Stimulated activated CD8-positive, alpha-beta memory T cell treated with anti-CD3 and anti-CD28 coated beads, Interleukin-12 subunit alpha, Interleukin-12 subunit beta, amount 100 ng/mL, for 1 hour (primary cell): ENCODE data around the gene RNF167.

ENCODE experiments used
- DNase-seq: peaks from one replicate; pipeline ENCODE4 v3.0.0-alpha.2; 2020; ENCODE audit warnings: low read depth

Gene RNF167

DNA sequence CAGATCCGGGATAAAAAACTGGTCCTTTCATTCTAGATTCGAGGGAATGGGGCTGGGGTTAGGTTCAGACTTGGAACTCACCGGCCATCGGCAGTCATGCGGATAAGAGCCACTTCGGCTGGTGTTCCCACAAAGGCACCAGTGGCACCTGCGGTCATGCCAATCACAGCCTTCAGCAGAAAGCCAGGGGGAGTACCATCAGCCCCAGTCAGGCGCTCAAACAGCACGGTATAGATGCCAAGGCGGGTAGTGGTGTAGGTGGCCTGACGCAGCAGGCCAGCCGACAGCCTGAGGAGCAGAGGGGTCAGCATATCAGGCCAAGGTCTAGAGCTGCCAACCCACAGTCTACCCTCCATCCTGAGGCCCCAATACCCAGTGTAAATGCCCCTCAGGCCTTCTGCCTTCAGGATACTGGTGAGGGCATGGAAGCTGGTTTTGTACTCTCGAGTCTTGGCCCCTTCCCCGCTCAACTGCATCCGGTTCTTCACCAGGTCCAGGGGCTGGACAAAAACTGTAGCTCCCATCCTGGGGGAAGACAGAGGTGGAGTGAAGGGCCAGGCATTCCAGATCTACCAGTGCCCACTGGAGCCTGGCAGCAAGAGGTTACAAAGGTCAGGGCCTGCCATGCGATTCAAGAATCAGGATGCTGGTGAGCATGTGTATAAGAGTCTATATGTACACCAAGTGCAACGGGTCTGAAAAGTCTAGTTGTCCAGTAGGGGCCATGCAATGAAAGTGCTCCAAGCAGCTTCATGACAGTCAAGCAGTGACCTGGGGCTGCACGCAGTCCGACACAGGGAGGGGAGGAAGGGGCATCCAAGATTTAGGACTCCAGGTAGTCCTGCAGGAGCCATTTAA is 1.2 kb upstream of the RNF167 start:
- DNase-seq, result no peak

DNA sequence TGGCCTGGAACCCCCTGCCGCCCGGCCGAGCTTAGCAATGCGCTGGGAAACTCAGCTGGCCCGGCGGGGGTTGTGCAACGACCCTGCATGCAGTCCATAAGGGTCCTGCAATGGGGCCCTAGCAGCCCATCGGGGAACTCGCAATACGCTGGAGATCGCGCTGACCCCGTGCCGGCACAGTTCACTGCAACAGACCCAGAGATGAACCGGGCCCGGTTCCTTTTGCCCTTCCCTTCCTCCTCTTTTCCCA is 597 bp upstream of the RNF167 start:
- no peak for DNase-seq

DNA sequence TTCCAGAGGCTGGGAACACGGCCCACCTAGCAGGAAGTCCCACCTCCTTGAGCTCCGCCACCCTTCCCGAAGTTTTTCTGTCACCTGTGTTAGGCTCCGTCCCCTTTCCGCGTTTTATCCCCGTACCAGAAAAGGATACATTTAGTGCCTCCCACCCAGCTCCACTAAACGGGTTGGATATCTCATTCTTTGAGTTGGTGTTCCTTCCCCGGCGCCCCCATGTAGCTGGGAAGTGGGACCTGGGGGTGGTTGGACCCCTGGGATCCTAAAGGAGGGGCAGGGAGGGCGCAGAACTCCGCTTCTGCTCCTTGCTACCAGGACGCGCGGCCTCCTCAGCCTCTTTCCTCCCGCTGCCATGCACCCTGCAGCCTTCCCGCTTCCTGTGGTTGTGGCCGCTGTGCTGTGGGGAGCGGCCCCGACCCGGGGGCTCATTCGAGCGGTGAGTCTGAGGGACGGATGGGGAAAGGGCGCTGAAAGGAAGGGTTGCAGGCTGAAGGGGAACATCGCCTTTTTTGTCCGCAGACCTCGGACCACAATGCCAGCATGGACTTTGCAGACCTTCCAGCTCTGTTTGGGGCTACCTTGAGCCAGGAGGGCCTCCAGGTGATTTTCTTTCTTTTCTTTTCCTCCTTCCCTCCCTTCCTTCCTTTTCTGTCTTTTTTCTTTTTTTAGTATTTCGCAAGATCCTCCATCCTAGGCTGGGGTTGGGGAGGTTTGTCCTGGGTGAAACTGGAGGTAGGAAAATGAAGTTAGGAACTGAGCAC is 669 bp downstream of the RNF167 start:
- no peak for DNase-seq

DNA sequence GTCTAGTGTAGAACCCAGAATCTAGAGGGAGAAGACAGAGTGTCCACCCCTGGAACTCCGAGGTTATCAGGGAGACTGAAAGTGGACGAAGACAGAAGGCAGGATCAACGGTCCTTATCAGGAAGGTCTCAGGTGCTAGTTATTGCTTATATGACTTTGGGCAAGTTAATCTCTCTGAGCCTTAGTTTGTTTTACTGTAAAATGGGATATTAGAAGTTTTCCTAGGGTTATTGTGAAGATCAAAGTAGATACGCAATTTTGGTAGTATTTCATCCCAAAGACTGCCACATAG is 1.2 kb downstream of the RNF167 start:
- DNase-seq, result no peak

DNA sequence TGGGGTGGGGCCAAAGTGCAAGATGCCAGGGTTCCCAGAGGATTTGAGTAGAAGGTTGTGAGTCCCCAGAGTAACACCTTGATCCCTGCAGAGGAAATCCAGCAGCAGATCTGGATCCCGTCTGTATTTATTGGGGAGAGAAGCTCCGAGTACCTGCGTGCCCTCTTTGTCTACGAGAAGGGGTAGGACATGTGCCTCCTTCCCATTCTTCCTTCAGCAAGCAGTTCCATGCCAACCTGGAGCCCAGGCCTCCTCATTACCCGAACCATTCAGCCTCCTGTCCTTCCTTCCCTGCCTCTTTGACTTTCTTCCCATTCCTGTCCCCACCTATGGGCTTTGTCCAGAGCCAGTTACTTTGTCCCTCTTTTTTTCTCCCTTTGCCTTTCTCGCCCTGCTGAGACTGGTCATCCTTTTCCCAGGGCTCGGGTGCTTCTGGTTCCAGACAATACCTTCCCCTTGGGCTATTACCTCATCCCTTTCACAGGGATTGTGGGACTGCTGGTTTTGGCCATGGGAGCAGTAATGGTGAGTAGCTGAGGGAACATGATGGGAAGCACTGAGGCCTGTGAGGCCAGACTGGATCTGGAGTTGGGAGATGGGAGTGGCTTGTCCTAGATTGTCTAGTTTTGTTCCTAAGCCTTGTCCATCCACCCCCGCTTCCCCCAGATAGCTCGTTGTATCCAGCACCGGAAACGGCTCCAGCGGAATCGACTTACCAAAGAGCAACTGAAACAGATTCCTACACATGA is 2.9 kb downstream of the RNF167 start:
- DNase-seq, result no peak

DNA sequence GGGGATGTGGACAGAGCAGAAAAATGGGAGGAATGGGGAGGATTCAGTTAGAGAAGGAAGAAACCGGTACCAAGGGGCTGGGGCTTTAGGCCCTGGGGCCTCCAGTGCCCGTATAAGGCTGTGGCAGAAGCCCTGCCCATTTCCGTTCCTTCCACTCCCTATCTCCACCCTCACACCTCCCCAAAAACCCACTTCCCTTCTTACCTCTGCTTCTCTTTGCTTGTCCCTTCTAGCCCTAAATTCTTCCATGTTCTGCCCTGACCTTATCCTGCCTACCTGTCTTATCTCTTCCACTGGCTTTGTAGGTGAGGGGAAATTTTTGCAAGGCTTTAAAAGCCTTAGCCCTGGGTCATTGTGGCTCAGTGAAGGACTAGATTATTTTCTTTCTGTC is 4.1 kb downstream of the RNF167 start:
- DNase-seq, result no peak

DNA sequence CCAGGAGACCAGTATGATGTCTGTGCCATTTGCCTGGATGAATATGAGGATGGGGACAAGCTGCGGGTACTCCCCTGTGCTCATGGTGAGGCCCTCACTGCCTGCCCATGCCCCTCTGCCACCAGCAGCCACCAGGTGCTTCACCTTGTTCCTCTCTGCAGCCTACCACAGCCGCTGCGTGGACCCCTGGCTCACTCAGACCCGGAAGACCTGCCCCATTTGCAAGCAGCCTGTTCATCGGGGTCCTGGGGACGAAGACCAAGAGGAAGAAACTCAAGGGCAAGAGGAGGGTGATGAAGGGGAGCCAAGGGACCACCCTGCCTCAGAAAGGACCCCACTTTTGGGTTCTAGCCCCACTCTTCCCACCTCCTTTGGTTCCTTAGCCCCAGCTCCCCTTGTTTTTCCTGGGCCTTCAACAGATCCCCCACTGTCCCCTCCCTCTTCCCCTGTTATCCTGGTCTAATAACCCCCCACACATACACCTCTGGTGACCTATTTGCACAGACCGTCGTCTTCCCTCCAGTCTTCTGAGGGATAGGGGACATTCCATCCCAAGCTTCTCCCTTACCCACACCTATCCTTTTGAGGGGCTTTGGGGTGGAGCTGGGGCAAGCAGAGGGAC is 4.6 kb downstream of the RNF167 start:
- DNase-seq, result no peak

DNA sequence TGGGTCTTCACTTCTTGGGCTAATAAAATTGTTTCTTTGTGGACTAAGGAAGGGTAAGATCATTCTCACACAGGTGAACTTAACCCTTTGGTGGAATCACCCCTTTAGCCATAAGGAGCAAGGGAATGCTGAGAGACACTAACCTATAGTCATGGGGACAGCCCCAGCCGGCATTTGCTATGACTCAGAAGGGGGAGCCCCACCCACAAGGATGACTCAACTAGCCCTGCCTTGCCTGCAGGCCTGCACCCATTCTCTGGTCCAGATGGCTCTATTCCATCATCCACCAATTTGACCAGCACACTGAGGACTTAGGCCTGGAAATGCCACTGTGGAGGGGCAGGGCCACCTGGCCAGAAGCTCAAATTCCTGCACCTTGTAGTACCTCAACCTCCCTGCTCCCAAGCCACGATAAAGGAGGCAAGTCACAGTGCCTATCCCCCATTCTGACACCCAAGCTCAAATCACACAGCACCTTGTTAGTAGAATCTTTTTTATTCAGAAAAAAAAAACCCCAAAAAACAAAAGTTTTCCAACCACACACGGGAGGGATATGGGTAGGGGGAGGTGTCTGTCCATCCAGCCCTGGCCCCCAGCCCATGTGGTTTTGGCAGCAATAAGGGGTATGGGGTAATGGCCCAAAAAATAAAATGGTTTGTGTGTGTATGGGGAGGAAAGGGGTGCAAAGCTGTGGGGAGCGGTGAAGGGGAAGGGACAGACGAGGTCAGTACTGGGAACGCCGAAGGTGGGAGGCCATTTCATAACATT is 5.3 kb downstream of the RNF167 start:
- peak; percentile 69 for DNase-seq

DNA sequence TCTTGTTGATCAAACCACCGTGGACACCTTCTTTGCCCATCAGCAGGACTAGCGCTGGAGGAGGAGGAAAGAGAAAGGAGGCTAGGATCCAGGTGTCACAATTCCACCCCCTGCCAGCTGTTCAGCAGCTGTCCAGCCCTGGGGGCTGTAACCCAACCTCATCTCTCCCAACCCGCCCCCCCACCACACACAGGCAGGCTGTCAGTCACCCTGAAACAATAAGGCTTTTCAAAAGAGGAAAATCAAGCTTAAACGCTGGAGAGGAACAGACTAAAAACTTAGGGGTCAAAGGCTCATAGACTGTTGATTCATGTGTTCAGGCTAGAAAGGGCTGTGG is 5.8 kb downstream of the RNF167 start:
- no peak for DNase-seq

DNA sequence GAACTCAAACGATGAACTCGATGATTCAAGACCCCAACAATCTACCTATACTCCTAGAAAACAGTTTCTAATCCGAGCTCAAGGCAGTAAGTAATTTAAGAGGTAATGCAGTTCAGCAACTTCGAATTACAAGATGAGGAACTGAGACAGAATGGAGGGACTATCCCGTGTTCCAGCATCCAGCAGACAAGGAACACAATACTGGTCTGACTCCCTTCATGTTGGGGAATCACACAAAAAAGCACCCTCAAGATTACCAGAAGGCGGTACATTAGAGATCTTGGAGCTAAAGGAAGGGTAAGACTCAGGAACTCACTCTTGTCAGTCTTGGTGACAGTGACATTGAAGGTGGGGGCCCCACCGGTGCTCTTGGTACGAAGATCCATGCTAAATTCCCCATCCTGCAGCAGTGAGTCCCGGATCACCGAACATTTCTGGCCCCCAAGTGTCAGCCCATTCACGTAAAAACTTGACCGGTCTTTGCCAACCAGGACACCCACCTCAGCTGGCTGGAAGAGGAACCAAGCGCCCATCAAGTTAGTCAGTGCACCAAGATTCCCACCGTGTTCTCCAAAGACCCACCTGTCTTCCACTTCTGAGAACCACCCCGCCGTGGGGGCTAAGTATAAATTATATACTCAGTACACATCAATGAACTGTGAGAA is 6.4 kb downstream of the RNF167 start:
- no peak for DNase-seq

DNA sequence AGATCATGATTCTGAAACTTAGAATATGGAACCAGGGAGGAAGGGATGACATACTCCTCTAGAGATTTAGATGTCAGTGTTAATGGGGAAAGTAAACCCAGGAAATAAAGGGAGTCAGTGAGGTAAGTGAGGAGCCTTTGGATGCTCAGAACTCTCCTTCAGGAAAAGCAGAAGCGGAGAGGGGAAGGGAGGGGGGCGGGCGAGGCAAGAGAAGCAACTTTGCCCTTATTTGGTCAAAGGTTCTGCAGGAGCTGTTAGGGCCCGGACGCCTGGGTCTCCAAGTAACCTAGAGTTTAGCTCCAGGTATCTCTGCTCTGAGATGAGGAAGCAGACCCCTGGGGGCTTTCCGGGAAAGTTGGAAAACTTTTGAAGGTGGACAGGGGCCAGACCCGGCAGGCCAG is 6.9 kb downstream of the RNF167 start:
- DNase-seq, result no peak

DNA sequence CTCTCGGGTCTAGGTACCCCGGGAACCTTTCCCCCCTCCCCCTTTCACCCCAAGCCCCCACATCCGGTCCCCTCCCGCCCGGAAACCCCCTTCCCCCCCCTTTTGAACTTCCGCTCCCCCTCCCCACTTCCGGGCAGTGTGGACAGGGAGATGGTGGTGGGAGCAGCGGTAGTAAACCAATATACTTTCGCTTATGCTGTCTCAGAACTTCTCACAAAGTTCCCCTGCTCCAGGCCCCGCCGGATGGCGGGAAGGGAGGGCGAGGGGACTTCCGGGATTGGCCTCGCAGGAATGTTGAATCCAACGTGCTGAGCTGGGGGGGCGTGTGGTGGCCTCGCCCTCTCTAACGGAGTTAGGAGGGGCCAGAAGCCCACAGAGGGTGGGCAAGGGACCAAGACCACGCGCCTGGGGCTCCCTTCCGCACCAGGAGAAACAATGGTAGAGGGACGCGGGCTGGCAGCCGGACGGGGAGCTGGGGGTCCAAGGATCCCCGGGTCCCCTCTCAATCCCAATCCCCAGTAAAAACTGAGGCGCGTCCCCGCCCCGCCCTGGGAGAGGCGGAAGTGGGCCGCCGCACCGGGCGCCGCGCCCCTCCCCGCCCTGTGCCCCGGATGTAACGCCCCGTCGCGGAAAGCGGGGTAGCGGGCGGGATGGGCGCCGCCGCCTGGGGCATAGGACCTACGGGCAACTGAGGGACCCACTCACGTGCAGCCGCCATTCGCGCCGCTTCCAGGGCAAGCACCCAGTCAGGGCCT is 7.5 kb downstream of the RNF167 start:
- peak; percentile 49 for DNase-seq

DNA sequence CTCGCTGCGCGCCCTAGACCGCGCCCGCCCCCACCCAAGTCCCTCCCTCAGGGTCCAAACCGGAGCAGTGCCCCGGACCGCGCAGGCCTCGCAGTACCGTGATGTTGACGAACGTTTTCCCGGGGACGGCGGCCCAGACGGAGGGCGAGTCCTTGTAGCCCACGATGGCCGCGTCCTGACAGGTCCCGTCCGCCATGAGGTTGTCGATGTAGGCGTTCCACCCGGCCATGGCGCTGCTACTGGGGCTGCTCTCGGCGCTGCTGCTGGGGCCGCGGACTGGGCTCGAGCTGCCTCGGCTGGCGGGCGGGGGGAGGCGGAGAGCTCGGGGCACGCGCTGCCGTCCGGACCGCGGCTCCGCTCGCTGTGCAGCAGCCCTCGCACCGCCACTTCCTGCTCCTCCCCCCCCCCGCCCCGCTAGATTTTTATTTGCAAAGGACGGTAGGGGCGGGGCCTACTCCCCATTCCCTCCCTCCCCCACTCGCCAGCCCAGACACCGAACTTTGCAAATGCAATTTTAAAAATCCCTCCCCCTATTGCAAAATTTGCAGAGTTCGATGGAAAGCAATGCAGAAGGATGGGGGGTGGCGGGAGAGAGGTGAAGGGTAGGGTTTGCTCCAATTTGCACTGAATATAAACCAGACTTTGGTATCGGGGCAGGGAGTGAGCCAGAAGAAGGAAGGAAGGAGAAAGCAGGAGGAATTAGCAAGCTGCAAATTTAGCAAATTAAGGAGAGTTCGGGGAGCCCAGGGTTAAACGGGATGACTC is 8.3 kb downstream of the RNF167 start, which contains the start of gene PFN1:
Gene PFN1, minus strand, starts transcription at position 365 of the 765 bp plus-strand sequence. Its CDS starts 136 bp downstream, at position 229.
- DNase-seq, result peak; percentile 86

DNA sequence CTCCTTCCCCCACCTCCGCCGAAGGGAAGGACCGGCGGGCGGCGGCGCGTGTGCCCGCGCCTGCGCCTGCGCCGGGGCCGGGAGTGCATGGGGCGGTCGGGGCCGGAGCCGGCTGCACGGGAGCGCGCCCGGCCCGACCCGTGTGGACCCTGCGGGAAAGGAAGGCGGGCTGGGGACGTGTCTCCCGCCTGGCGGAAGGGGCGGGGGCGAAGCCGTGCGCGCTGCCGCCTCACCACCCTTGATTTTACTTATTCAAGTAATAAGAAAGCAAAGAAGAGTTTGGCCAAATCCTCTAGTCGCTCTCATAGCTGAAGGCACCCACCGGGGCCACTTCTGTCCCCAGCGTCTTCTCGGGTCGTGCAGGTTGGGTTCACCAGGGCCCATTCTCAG is 8.9 kb downstream of the RNF167 start:
- DNase-seq, result peak; percentile 50

DNA sequence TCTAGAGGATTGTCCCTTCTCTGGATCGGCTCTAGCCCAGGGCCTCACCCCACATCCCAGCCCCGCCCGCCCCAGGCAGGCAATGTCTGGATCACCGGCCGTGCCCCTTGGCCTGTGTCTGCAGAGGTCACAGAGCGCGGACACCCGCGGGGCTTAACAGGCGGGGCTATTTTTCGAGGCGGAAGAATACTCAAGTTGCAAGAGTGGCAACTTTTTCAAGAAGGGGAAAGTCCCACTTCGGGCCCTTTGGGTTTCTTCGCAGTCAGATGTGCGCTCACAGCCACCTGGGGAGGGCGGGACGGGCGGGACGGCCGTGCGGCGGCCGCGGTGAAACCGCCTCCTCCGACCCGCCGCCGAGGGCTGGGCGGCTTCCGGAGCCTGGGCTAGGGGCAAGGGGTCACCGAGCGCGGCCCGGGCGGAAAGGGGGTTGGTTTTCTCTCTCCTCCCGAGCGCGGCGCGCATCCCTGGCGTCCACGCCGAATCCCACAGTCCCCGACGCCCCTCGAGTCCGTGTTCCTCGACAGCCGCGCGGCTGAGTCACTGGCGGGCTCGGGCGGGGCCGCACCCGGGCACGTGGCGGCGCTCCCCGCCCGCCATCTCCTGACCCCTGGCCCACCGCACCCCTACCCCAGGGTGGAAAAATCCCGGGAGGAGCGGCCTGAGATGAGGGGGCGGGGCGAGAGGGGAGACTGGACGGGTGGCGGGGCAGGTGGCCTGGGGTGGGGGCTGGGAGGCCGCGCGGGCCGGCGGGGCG is 9.4 kb downstream of the RNF167 start:
- peak; percentile 60 for DNase-seq

DNA sequence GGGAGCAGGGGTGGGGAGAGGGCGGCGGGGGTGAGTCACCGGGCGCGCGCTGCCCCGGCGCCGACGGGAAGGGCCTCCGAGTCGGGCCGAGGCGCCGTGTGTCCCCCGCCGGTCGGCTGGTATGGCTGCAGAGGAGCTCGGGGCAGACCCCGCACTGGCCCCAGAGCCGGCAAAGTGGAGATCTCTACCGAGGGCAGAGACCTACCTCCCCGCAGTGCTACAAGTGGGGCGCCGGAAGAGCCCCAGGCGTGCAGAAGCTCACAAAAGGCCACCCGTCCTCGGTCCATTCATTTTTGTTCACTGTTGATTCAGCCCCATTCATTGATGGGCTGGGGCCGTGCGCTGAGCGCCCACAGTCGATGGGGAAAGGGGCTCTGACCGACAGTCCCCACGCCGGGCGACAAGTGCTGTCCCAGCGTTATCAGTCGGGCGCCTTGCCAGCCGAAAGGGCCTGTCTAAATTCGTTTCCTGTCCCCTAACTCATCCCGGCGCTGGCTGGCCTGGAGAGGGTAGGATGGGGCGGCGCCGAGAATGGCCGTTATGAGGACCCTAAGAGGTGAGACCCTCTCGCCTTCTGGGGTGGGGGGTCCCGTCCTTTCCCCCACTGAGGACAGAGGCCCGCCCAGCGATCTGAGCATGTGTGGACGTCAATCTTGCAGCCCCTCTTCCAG is 10.1 kb downstream of the RNF167 start:
- DNase-seq, result no peak

DNA sequence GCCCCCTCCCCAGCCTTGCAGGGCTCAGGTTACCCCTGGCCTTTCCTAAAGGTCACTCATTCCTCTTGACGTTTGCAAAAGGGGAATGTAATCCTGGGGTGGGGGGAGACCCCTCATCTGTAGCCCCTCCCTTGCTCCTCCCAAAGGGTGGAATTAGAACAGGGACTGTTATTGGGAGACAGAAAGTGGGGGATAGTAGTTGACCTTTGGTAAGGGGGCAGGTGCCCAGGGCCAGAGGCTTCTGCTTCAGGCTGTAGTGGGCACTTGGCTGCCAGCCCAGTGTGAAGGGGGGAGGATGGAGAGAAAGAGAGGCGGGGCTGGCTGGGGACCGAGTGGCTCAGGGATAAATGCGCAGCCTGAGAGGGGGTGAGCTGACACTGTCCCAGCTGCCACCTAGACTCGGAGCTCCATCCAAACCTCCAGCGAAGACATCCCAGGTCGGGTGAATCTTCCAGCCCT is 10.7 kb downstream of the RNF167 start, which contains the start of gene ENO3:
Gene ENO3, plus strand, starts transcription at position 374 of the 459 bp plus-strand sequence. CDS start 711 bp downstream, outside the sequence.
- DNase-seq, result no peak

DNA sequence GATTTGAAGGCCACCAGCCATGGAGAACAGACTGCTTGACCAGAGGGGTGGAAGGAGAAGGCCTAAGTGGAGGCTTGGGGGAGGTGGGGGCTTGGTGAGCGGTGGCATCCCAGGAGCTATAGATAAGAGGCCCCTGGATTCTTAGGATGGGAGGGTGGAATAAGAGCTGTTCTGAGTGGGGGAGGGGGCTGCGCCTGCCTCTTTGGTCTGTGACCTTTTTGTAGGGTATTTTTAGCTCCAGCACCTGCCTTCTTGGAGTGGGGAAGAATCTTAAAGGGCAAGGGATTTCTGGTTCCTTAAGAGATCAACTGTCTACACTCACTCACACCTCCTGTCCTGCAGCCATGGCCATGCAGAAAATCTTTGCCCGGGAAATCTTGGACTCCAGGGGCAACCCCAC is 11.4 kb downstream of the RNF167 start:
- DNase-seq, result no peak
